Measurements from ENCODE around the gene ATG16L2. TPM values are rescaled to one million over a fixed set of nuclear protein-coding genes. Genes with fewer than 3 reads are reported as not detected.

ATG16L2 gene
- total and polyA plus RNA-seq, 9 of the 15 experiments (the other 6 are each of a cell fraction or from before 2014, with no cell fraction given): 0.18 to 11.2 (median 6.2) TPM

- FAIRE-seq (no peak), ATAC-seq (peak; percentile 9), DNase-seq (ENCODE audit: extremely low read depth in 1 of 4, low spot score in 3 of 4) (no peak)
- peaks cover 8% of the 10 kb centered on the region; the same call in 2 of the 3 replicates for H3K79me2 ChIP-seq (ENCODE audit: control insufficient read depth, insufficient read depth, low read length)
- H3K9me1 ChIP-seq (ENCODE audit: control insufficient read depth, insufficient read depth, low read length): no peaks in the 10 kb centered on the region
- H4K20me1 ChIP-seq (replicated peaks; ENCODE audit: control insufficient read depth, insufficient read depth, low read length): no peaks in the 10 kb centered on the region
- WGBS (ENCODE audit: insufficient coverage, low coverage, missing lambda C conversion rate): 56% methylated on average over 14 of the region's 14 CpGs
- TF ChIP-seq GABPB1 (CRISPR knock-in tag; IDR thresholded peaks at IDR 0.05) (0 out of 2 replicates have a peak, but pooled peaks have one; percentile 20), ZNF384 (IDR thresholded peaks at IDR 0.05; ENCODE audit: low read depth, low read length) (no peak), TRIM28 (IDR thresholded peaks at IDR 0.05) (no peak), ZNF140 (CRISPR knock-in tag; IDR thresholded peaks at IDR 0.05) (no peak), MYC (IDR thresholded peaks at IDR 0.05; ENCODE audit: low read depth, low read length) (no peak), MYC (CRISPR knock-in tag; IDR thresholded peaks at IDR 0.05; ENCODE audit: borderline replicate concordance, low read depth) (0 out of 2 replicates have a peak, but pooled peaks have one; percentile 14), RB1 (IDR thresholded peaks at IDR 0.05; ENCODE audit: low read depth) (no peak), LARP7 (IDR thresholded peaks at IDR 0.05) (no peak), PTRF (tag; IDR thresholded peaks at IDR 0.05) (no peak)
- TF ChIP-seq, protein P1, sequence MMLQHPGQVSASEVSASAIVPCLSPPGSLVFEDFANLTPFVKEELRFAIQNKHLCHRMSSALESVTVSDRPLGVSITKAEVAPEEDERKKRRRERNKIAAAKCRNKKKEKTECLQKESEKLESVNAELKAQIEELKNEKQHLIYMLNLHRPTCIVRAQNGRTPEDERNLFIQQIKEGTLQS (IDR thresholded peaks at IDR 0.05): no peak
- TF ChIP-seq, protein P1 (CRISPR knock-in tag; conservative IDR thresholded peaks at IDR 0.05): no peak
- H3K36me3 ChIP-seq (ENCODE audit: control insufficient read depth, insufficient read depth, low read length): 0 out of 3 replicates have a peak, but pooled peaks cover 6% of the 10 kb centered on the region
- H2AFZ ChIP-seq (ENCODE audit: low read depth, low read length): peak overlapping the region; percentile 57; the same call in 1 of the 2 replicates
- POLR2A ChIA-PET: interaction anchor here (0.6 to 1.5 kb wide), 5 partner anchors 8 to 40 kb away, joined by 3 to 8 read pairs (median 3); partner anchors contain the start of gene STARD10
- in situ Hi-C loops (cut with MboI): no loop called here
- intact Hi-C loops (cut with micrococcal nuclease): no loop called here
- no peaks in the 10 kb centered on the region for H3K27me3 ChIP-seq (ENCODE audit: control insufficient read depth in 2 of 2, insufficient read depth in 2 of 2, low read length in 2 of 2)
- CTCF ChIA-PET (ENCODE audit: low intra/inter-chr PET ratio): no interaction called here
- H3K9ac ChIP-seq (ENCODE audit: insufficient read depth in 1 of 2, low read depth in 2 of 2, low read length in 2 of 2): peak overlapping the region in 1 of 2 experiments; percentile 15; a peak in 2 of 4 replicates
- BruUV-seq (replicated peaks): no TSS peak
- peak overlapping the region; percentile 43; the same call in 1 of the 2 replicates for H3K4me3 ChIP-seq
- peaks cover 65 to 68% of the 10 kb centered on the region in 2 experiments for H3K4me1 ChIP-seq (replicated peaks in 1 of 2; ENCODE audit: control insufficient read depth in 2 of 2, insufficient read depth in 2 of 2, low read length in 2 of 2)
- H3K27ac ChIP-seq (ENCODE audit: extremely low read depth, low read depth, low read length): no peak overlapping the region
- H3K9me3 ChIP-seq (replicated peaks; ENCODE audit: control insufficient read depth, insufficient read depth, low read depth, low read length): no peaks in the 10 kb centered on the region
- H3K4me2 ChIP-seq (ENCODE audit: insufficient read depth, low read length): peak overlapping the region; percentile 72
Observed at GRCh38 chr11:72782081-72782920, 31.9 kb upstream of the ATG16L2 start.

Measured in K562 (cell line).